NCI-H1105 (cell line): ENCODE measurements around the gene VWF.
"Not testable (repeated sequence)": the region's sequence is repeated elsewhere in the genome, so short reads cannot be mapped to it uniquely, and the experiment has no call there.

Experiments used
- DNase-seq: peaks from one replicate; lab custom pipeline; 2025; lab: John Stamatoyannopoulos, UW

The VWF gene

GRCh38 chr12:6145564-6145963 is 21.1 kb upstream of the VWF start:
- no peak for DNase-seq

GRCh38 chr12:6143303-6143675 is 18.8 kb upstream of the VWF start:
- DNase-seq = no peak

- not testable (repeated sequence) for DNase-seq
Measured at GRCh38 chr12:6142368-6143302, 18.2 kb upstream of the VWF start.

GRCh38 chr12:6141731-6142367 is 17.4 kb upstream of the VWF start:
- not testable (repeated sequence) for DNase-seq

GRCh38 chr12:6140651-6141447 is 16.4 kb upstream of the VWF start:
- no peak for DNase-seq

GRCh38 chr12:6135071-6135470 is 10.6 kb upstream of the VWF start:
- no peak for DNase-seq

- DNase-seq = no peak
Measured at GRCh38 chr12:6133642-6134041, 9.2 kb upstream of the VWF start.

- DNase-seq = no peak
Measured at GRCh38 chr12:6132496-6132895, 8.0 kb upstream of the VWF start.

GRCh38 chr12:6125310-6125608 is 789 bp upstream of the VWF start:
- DNase-seq = no peak

GRCh38 chr12:6123258-6123657 is 1.2 kb downstream of the VWF start:
- DNase-seq = no peak

- no peak for DNase-seq
Measured at GRCh38 chr12:6122201-6122600, 2.3 kb downstream of the VWF start.

GRCh38 chr12:6120796-6121473 is 3.5 kb downstream of the VWF start:
- DNase-seq = no peak

GRCh38 chr12:6118891-6119568 is 5.4 kb downstream of the VWF start:
- DNase-seq = no peak

- DNase-seq = no peak
Measured at GRCh38 chr12:6116471-6117021, 7.9 kb downstream of the VWF start.

GRCh38 chr12:6115389-6115788 is 9.1 kb downstream of the VWF start:
- no peak for DNase-seq

GRCh38 chr12:6114476-6114870 is 10.0 kb downstream of the VWF start:
- no peak for DNase-seq

- peak; percentile 60 for DNase-seq
Measured at GRCh38 chr12:6113691-6114475, 10.6 kb downstream of the VWF start.

- DNase-seq = no peak
Measured at GRCh38 chr12:6112004-6112403, 12.5 kb downstream of the VWF start.

GRCh38 chr12:6110006-6110405 is 14.5 kb downstream of the VWF start:
- no peak for DNase-seq

- no peak for DNase-seq
Measured at GRCh38 chr12:6106218-6106617, 18.3 kb downstream of the VWF start.

GRCh38 chr12:6104842-6105241 is 19.6 kb downstream of the VWF start:
- DNase-seq = no peak
